ENCODE data around the gene TMPRSS7. TPM values are rescaled to one million over a fixed set of nuclear protein-coding genes. Genes with fewer than 3 reads are reported as not detected.
"Not testable (repeated sequence)": the region's sequence is repeated elsewhere in the genome, so short reads cannot be mapped to it uniquely, and the experiment has no call there.

Gene TMPRSS7
- total RNA-seq, 1 donor from 2014 or later, result 0.12 TPM

- peak; percentile 61 for DNase-seq (ENCODE audit: low spot score)
These were observed 21.3 kb upstream of the TMPRSS7 start for GRCh38 chr3:112013058-112013783.

GRCh38 chr3:112013784-112014143 lies 20.8 kb upstream of the TMPRSS7 start:
- no peak for DNase-seq (ENCODE audit: low spot score)

GRCh38 chr3:112017091-112017490 lies 17.4 kb upstream of the TMPRSS7 start:
- no peak for DNase-seq (ENCODE audit: low spot score)

- no peak for DNase-seq (ENCODE audit: low spot score)
These were observed 15.8 kb upstream of the TMPRSS7 start for GRCh38 chr3:112018712-112019111.

GRCh38 chr3:112019716-112020115 lies 14.8 kb upstream of the TMPRSS7 start:
- DNase-seq (ENCODE audit: low spot score), result no peak

GRCh38 chr3:112020674-112021085 lies 13.9 kb upstream of the TMPRSS7 start:
- DNase-seq (ENCODE audit: low spot score), result no peak

GRCh38 chr3:112027142-112027541 lies 7.4 kb upstream of the TMPRSS7 start:
- DNase-seq (ENCODE audit: low spot score), result no peak

- no peak for DNase-seq (ENCODE audit: low spot score)
These were observed 6.7 kb upstream of the TMPRSS7 start for GRCh38 chr3:112027826-112028225.

GRCh38 chr3:112030901-112031300 lies 3.6 kb upstream of the TMPRSS7 start:
- DNase-seq (ENCODE audit: low spot score), result no peak

- DNase-seq (ENCODE audit: low spot score), result no peak
These were observed 2.3 kb upstream of the TMPRSS7 start for GRCh38 chr3:112032098-112032731.

GRCh38 chr3:112035241-112035640 lies 705 bp downstream of the TMPRSS7 start:
- no peak for DNase-seq (ENCODE audit: low spot score)

GRCh38 chr3:112037194-112037593 lies 2.7 kb downstream of the TMPRSS7 start:
- DNase-seq (ENCODE audit: low spot score), result not testable (repeated sequence)

GRCh38 chr3:112038863-112039262 lies 4.3 kb downstream of the TMPRSS7 start:
- peak; percentile 27 for DNase-seq (ENCODE audit: low spot score)

- DNase-seq (ENCODE audit: low spot score), result no peak
These were observed 6.8 kb downstream of the TMPRSS7 start for GRCh38 chr3:112041321-112041720.

GRCh38 chr3:112042842-112043280 lies 8.3 kb downstream of the TMPRSS7 start:
- peak; percentile 35 for DNase-seq (ENCODE audit: low spot score)

GRCh38 chr3:112043621-112044201 lies 9.2 kb downstream of the TMPRSS7 start:
- peak; percentile 53 for DNase-seq (ENCODE audit: low spot score)

- DNase-seq (ENCODE audit: low spot score), result no peak
These were observed 12.1 kb downstream of the TMPRSS7 start for GRCh38 chr3:112046599-112046998.

- DNase-seq (ENCODE audit: low spot score), result no peak
These were observed 12.7 kb downstream of the TMPRSS7 start for GRCh38 chr3:112047264-112047663.

GRCh38 chr3:112048911-112049310 lies 14.4 kb downstream of the TMPRSS7 start:
- no peak for DNase-seq (ENCODE audit: low spot score)

- DNase-seq (ENCODE audit: low spot score), result no peak
These were observed 18.7 kb downstream of the TMPRSS7 start for GRCh38 chr3:112053229-112053628.

GRCh38 chr3:112056451-112056929 lies 22.0 kb downstream of the TMPRSS7 start:
- no peak for DNase-seq (ENCODE audit: low spot score)

GRCh38 chr3:112059497-112059896 lies 25.0 kb downstream of the TMPRSS7 start:
- DNase-seq (ENCODE audit: low spot score), result no peak

- no peak for DNase-seq (ENCODE audit: low spot score)
These were observed 26.6 kb downstream of the TMPRSS7 start for GRCh38 chr3:112061152-112061551.

All from mucosa of gallbladder (tissue), 1 donor.